Measurements from ENCODE around the gene XRCC5. TPM values are rescaled to one million over a fixed set of nuclear protein-coding genes. Genes with fewer than 3 reads are reported as not detected.
"Not testable (repeated sequence)": the region's sequence is repeated elsewhere in the genome, so short reads cannot be mapped to it uniquely, and the experiment has no call there.

The XRCC5 gene
- 100 to 1,000 TPM; 189 to 213 TPM for total RNA-seq
- long read RNA-seq, donor 1, transcript XRCC5-201 (21 exons, 3,428 nt): major isoform, 56 of 71 reads
- long read RNA-seq, donor 1, partial matches to known transcripts: 12 of 71 reads
- long read RNA-seq, donor 1, other reads (novel, unspliced or antisense): 3 of 71 reads
- long read RNA-seq, donor 2, transcript XRCC5-201 (21 exons, 3,428 nt): major isoform, 114 of 195 reads
- long read RNA-seq, donor 2, partial matches to known transcripts: 71 of 195 reads
- long read RNA-seq, donor 2, other reads (novel, unspliced or antisense): 9 of 195 reads

DNA sequence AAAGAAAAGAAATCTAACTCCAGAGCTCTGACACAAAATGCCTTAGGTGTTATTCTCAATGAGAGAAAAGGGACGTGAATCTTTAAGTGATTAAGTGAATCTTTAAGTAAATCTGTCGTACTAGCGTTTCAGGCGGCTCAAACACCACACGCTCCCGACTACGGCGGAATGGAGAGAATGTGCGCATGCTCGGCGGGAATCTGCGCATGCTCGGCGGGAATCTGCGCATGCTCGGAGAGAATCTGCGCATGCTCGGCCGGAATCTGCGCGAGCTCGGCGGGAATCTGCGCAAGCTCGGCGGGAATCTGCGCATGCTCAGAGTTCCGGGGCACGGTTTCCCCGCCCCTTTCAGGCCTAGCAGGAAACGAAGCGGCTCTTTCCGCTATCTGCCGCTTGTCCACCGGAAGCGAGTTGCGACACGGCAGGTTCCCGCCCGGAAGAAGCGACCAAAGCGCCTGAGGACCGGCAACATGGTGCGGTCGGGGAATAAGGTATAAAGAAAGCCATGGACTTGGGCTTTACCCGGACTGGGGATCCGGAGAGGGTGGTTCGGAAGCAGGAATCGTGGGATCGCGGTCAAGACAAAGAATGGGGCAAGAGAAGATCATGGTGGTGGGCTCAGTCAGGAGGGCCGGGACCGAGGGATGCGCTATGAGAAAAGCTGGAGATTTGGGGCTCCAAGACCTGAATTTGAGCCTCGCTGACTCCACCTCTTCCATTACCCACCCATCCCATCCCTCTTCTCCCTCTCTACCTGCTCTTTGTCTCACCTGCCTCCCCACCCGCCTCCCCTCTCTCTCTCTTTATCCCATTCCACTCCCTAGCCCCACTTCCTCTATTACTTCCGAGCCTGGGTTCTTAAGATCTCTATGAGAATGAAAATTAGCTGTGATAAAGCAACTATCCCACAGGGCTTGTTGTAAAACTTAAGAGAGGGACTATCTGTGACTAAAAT lies at the start of gene XRCC5:
XRCC5 (plus strand) TSS at position 382 of the 955 bp plus-strand sequence; CDS start at position 471, 89 bp downstream.
- intact Hi-C loops (cut with DNase I): no loop called here
- peak; percentile 99 for DNase-seq (ENCODE audit: low spot score)

DNA sequence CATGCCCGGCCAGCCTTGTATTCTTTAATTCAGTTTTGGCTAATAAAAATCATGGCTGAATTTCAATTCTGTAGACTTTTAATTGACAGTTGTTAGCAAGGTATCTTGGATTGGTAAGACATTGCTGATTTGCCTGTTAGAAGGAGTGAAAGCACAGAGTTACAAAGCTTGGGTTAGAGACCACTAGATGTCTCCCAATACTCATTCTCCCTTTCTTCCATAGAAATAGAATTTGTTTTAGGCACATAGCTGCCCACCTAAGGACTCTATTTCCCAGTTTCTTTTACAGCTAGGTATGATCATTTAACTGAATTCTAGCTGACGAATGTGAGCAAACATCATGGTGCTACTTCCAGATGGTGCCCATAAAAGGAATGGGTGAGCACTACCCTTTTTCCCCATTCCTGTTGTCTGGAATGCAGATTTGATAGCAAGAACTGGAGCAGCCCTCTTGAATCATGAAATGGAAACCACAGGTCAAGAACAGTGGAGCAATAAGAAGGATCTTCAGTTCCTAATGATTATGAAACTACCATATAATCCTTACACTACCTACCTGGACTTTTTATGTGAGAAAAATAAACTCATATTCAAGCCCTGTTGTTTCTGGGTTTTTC lies 45.0 kb upstream of the XRCC5 start:
- intact Hi-C loops (cut with DNase I): loop anchor here in 1 of 2 donors (2.0 kb wide), 1 partner anchor 17 kb away; no protein-coding TSS in a partner anchor
- no peak for DNase-seq (ENCODE audit: low spot score)

DNA sequence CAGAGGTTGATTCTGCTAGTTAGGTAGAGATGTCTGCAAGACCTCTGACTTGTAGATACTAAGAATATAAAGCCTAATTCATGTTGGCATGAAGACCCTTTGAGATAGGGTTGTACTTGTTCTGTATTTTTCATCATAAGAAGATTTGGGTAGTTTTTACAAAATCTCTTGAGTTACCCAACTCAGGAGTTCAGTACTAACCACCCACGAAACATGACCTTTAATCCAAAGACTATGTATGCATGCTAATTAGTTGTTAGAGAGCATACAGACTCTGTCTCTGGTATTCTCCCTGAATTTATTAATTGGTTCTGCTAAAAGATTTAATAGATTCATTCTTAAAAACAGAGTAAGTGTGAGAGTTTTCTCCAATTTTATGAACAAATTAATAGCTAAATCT lies 44.5 kb upstream of the XRCC5 start:
- DNase-seq (ENCODE audit: low spot score): no peak
- intact Hi-C loops (cut with DNase I): loop anchor here in 1 of 2 donors (2.0 kb wide), 1 partner anchor 18 kb away; no protein-coding TSS in a partner anchor

DNA sequence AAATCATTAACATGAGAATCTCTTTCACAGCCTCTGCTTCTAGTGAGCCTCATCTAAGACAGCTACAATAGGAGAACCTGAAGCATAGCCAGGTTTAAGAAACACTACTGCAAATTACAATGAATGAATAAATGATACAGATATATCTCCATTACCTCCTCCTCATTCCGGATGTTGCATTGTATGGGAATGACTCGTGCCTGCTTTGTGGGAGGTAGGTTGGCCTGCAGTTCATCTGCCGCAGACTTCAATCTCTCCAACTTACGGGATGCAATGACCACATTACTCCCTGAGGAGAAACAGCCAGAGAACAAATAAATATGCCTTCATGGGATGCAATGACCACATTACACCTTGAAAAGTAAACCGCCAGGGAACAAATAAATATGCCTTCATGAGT lies 42.9 kb upstream of the XRCC5 start:
- intact Hi-C loops (cut with DNase I): no loop called here
- no peak for DNase-seq (ENCODE audit: low spot score)

DNA sequence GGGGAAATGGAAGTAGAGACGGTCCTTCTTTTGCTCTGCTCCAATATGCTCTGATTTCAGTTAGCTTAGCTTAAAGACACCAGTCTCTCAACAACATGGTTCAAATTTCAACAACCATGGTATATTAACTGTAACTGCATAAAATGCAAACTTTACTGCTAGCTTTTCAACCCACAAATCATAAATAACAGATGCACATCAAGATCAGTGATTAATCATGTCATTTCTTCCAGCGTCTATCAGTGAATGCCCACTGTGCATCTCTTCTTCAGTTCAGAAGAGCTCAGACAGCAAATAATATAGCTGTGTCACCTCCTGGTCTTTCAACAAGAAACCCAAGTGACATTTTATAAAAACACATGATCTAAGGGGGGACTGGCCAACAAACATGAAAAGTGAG lies 40.1 kb upstream of the XRCC5 start:
- intact Hi-C loops (cut with DNase I): no loop called here
- DNase-seq (ENCODE audit: low spot score): no peak

DNA sequence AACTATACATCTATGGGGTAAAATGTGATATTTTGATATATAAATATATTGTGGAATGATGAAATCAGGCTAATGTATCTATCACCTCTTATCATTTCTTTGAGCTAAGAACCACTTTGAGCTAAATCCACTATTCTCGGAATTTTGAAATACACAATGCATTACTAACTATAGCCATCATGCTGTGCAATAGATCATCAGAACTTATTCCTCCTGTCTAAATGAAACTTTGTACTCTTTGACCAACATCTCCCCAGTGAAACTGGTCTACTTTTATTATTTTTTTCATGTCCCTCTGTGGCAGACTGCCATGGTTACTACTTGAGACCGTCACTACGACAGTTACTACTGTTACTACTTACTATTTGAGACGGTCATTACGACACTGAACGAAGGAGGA lies 39.0 kb upstream of the XRCC5 start:
- no peak for DNase-seq (ENCODE audit: low spot score)
- intact Hi-C loops (cut with DNase I): no loop called here

DNA sequence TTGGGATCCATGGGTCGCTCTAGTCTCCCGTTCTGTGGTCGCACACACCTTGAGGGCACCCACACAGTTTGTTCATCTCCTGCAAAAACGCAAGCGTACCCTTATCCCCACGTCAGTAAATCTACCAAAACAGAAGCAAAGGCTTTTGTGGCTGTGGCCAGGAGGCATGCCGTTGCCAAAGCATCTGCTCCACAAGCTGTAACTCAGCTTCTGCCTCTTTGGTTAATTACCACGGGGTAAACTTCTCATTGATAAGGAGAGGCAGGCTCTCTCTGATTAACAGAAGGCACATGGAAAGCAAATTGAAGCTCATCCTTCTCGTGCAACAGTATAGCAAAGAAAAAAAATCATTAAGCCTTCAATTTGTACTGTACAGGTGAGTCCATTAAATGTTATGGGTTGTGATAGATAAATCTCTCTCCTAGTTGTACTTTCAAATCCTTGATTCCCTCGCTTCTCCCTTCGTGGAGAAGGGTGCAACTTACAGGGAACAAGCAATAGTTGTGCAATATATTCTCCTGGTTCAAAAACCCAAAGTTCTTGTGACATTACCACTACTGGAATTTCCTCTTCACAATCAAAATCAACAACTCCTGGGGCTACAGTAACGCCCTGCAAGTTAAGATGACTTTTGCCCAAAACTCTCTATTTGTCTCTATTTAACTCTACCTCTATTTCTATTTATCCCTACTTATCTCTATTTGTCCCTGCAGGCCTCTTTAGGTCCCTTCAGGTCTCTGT lies 37.9 kb upstream of the XRCC5 start:
- DNase-seq (ENCODE audit: low spot score): no peak
- intact Hi-C loops (cut with DNase I): no loop called here

DNA sequence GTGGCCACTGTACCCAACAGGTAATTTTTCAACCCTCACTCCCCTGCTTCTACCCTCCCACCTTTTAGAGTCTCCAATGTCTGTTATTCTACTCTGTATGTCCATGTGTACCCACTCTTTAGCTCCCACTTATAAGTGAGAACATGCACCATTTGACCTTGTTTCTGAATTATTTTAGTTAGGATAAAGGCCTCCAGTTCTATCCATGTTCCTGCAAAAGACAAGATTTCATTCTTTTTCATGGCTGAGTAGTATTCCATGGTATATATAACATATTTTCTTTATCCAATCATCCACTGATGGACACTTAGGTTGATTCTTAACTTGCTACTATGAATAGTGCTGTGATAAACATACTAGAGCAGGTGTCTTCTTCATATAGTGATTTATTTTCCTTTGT lies 36.7 kb upstream of the XRCC5 start:
- DNase-seq (ENCODE audit: low spot score): no peak
- intact Hi-C loops (cut with DNase I): no loop called here

DNA sequence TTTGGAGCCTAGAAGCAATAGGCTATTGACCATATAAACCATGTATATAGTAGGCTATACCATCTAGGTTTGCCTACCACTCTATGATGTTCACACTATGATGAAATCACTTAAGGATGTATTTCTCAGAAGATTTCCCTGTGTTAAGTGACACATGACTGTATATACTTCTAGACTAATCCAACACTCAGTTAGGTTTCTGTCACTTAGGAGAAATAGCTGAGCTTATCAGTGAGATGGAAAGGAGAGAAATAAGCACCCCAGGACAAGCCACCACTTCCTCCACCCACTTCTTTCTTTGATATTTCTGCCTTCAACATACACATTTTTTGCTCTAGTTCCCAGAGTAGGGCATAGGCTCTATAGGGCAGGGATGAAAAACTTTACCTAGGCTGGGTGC lies 35.4 kb upstream of the XRCC5 start:
- intact Hi-C loops (cut with DNase I): no loop called here
- DNase-seq (ENCODE audit: low spot score): no peak

DNA sequence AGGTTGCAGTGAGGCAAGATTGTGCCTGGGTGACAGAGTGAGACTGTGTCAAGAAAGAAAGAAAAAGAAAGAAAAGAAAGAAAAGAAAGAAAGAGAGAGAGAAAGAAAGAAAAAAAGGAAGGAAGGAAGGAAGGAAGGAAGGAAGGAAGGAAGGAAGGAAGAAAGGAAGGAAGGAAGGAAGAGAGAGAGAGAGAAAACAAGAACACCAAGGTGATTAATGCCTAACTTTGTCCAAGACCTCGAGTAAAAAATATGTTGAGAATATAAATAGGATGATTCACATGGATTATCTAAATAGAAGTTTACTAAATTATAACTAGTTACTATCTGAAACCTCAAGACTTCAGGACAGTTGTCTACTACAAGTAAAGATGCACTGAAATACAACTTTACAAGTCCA lies 34.8 kb upstream of the XRCC5 start:
- intact Hi-C loops (cut with DNase I): no loop called here
- DNase-seq (ENCODE audit: low spot score): no peak

DNA sequence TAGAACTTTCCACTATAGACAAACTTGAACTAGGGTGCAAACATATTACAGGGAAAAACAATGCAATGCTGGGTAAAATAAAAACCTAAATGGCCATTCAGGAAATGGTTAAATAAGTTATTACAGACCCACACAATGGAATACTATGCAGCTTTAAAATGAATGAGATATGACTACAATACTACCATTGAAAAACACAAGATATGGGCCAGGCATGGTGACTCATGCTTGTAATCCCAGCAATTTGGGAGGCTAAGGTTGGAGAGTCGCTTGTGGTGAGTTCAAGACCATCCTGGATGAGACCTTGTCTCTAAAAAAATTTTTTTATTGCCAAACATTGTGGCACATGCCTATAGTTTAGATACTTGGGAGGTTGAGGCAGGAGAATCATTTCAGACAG lies 34.4 kb upstream of the XRCC5 start:
- no peak for DNase-seq (ENCODE audit: low spot score)
- intact Hi-C loops (cut with DNase I): no loop called here

DNA sequence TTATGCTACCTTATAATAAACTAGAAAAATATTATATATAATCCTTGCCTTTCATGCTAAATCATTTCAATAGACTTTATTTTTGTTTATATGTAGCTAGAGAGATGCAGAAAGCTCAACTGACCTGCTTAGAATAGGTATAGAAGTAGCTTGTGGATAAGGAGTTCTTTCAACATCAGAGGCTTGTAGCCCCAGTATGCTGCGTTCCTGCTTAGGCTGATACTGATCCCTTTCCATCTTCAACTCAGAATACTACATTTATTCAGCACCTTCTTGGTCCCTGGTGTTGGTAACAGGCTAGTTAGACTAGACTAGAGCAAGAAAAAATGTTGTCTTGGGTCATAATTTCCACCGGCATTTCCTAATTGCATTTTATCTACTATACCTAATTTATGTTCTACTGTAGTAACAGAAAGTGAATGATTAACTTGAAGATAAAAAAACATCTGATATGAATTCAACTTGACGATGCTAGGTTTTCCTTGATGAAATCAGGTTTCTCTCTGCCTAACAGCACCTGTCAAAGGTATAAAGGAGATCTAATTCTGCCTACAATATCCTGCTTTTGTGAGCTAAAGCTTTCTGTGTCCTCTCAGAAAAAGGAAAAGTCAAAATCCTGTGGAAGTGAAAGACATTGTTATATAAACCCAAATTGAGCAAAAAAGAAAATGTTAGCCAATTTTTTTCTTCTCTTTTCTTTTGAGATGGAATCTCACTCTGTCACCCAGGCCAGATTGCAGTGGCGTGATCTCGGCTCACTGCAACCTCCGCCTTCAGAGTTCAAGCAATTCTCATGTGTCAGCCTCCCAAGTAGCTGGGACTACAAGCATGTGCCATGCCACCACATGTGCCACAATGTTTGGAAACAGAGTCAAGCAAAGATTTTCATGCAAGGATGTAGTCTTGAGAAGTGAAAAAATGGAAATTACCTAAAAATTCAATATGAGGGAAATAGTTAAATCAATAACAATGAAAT lies 33.4 kb upstream of the XRCC5 start:
- intact Hi-C loops (cut with DNase I): no loop called here

DNA sequence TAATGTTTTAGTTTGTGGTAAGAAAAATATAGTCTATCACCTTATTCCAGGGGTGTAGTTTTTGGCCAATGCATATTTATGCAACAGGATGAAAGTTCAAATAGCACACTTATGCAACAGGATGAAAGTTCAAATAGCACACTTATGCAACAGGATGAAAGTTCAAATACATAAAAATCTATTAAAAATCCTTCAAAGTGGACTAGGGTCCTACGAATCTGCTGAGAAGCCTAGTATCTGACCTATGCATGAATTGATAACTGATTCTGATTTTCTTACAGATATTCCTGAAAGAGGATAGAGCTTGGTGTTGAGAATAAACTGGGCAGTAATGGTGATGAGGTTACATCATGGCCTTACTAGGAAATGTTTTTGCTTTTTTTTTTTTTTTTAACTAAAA lies 30.4 kb upstream of the XRCC5 start:
- intact Hi-C loops (cut with DNase I): no loop called here
- no peak for DNase-seq (ENCODE audit: low spot score)

More for the DNA sequence above, 33.4 kb upstream of the XRCC5 start:
- DNase-seq (ENCODE audit: low spot score): no peak

DNA sequence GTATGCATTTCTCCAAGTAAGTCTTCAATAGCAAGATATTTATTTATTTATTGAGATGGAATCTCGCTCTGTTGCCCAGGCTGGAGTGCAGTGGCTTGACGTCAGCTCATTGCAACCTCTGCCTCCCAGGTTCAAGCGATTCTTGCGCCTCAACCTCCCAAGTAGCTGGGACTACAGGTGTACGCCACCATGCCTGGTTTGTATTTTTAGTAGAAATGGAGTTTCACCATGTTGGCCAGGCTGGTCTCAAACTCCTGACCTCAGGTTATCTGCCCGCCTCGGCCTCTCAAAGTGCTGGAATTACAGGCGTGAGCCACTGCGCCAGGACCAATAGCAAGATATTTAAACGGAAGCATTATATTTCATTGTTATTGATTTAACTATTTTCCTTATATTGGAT lies 29.1 kb upstream of the XRCC5 start:
- intact Hi-C loops (cut with DNase I); DNase-seq (ENCODE audit: low spot score): not testable (repeated sequence)

DNA sequence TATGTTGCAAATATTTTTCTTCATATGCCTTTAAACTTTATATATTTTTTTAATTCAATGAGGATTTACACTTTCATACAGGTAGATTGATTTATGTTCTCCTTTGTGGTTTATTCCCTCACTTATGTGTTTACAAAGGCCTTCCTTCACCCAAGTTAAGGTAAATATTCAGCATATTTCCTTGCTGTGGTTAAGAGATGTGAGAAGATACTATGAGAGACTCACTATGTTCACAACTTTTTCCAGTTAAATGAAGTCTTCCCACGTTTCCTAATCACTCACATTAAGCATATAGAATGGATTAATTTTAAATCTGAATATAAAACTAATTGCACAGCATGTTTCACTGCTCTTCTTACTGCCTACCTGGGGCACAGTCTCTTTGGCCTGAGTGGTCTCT lies 28.1 kb upstream of the XRCC5 start:
- no peak for DNase-seq (ENCODE audit: low spot score)
- intact Hi-C loops (cut with DNase I): no loop called here

DNA sequence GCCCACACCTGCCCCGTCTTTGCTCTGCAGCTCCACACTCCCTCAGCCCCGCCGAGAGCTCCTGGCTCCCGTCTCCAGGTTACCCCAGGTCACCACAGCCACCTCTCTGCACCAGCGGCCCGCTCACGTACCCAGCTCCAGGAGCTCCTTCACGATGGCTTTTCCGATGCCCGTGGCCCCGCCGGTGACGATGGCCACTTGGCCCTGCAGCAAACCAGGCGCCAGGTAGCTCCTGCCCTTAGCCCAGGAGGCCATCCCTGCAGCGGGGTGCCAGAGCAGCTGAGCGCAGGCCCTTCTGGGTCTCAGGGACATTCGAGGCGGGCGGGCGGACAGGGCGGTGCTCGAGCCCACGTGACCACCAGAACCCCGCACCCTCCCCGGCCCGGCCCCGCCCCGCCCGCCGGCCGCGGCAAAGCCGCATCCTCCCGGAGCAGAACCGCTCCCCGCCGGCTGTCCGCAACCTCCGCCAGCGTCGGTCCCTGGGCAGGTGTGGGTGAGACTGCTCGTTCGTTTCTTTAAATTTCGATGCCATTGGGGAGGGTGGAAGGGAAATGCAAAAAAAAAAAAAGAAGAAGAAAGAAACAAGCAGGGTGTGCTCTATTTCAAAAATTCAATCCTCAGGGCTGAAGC lies 27.5 kb upstream of the XRCC5 start, which contains the start of the genes PECR and TMEM169:
PECR (minus strand) TSS at position 323 of the 630 bp plus-strand sequence; CDS start at position 255, 68 bp downstream.
TMEM169 (plus strand) TSS at position 433 of the 630 bp plus-strand sequence. CDS start 14,045 bp downstream, outside the sequence.
- peak; percentile 94 for DNase-seq (ENCODE audit: low spot score)
- intact Hi-C loops (cut with DNase I): no loop called here

DNA sequence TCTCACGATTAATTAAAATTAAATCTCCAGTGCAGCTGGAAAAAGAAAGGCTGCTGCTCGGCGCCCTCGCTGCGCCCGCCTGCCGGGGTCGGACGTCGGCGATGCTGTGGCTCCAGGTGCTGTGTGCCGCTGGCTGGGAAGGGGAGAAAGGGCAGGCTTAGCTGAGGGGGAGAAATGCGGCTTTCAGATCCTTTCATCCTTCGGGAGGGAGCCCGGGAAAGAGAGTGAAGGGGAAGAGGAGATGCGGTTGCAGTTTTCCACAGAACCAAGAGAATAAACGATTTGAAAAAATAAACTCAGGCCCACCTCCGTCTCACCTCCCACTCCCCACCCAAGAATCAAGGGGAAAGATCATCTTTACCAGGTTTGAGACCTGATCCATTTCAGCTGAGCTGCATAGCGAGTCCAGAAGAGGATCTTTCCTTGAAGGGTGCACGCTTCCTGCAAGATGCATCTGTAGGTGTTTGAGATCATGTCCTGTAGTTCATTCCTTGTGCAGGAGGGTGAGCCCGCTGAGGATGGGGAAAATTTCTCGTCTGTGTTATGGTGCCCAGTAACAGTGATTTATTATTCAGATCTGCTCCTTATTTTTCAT lies 26.9 kb upstream of the XRCC5 start:
- no peak for DNase-seq (ENCODE audit: low spot score)
- intact Hi-C loops (cut with DNase I): no loop called here

Data from posterior vena cava (tissue), 2 donors.